Effector CD8-positive, alpha-beta T cell (primary cell): ENCODE measurements around the gene RAD51B.
"Not testable (repeated sequence)": the region's sequence is repeated elsewhere in the genome, so short reads cannot be mapped to it uniquely, and the experiment has no call there.

ENCODE experiments used
- DNase-seq: peaks from one replicate; lab custom pipeline; 2025; lab: John Stamatoyannopoulos, UW

Gene RAD51B

GRCh38 chr14:68302938-68303337 lies 483.4 kb downstream of the RAD51B start:
- not testable (repeated sequence) for DNase-seq

- no peak for DNase-seq
Observed at GRCh38 chr14:68305738-68306137, 486.2 kb downstream of the RAD51B start.

GRCh38 chr14:68306265-68306933 lies 486.8 kb downstream of the RAD51B start:
- no peak for DNase-seq

- DNase-seq, result no peak
Observed at GRCh38 chr14:68306934-68307789, 487.6 kb downstream of the RAD51B start.

GRCh38 chr14:68307790-68308168 lies 488.2 kb downstream of the RAD51B start:
- no peak for DNase-seq

- no peak for DNase-seq
Observed at GRCh38 chr14:68308726-68309520, 489.3 kb downstream of the RAD51B start.

- DNase-seq, result no peak
Observed at GRCh38 chr14:68309616-68310015, 490.0 kb downstream of the RAD51B start.

GRCh38 chr14:68312300-68312699 lies 492.7 kb downstream of the RAD51B start:
- DNase-seq, result no peak

- no peak for DNase-seq
Observed at GRCh38 chr14:68312884-68313610, 493.5 kb downstream of the RAD51B start.

GRCh38 chr14:68314642-68315041 lies 495.1 kb downstream of the RAD51B start:
- no peak for DNase-seq

GRCh38 chr14:68315081-68315480 lies 495.5 kb downstream of the RAD51B start:
- no peak for DNase-seq

- DNase-seq, result no peak
Observed at GRCh38 chr14:68316078-68316868, 496.7 kb downstream of the RAD51B start.

GRCh38 chr14:68317239-68317638 lies 497.7 kb downstream of the RAD51B start:
- DNase-seq, result no peak

- DNase-seq, result no peak
Observed at GRCh38 chr14:68318828-68319227, 499.2 kb downstream of the RAD51B start.

GRCh38 chr14:68320495-68320894 lies 500.9 kb downstream of the RAD51B start:
- no peak for DNase-seq

- no peak for DNase-seq
Observed at GRCh38 chr14:68322940-68323620, 503.5 kb downstream of the RAD51B start.

- DNase-seq, result no peak
Observed at GRCh38 chr14:68325267-68325807, 505.8 kb downstream of the RAD51B start.

GRCh38 chr14:68327231-68327630 lies 507.7 kb downstream of the RAD51B start:
- no peak for DNase-seq

GRCh38 chr14:68328509-68328908 lies 508.9 kb downstream of the RAD51B start:
- no peak for DNase-seq

GRCh38 chr14:68331426-68331825 lies 511.8 kb downstream of the RAD51B start:
- no peak for DNase-seq
